ENCODE data around the gene ARF6. TPM values are rescaled to one million over a fixed set of nuclear protein-coding genes. Genes with fewer than 3 reads are reported as not detected.

The ARF6 gene
- total and polyA plus RNA-seq, 10 of the 15 experiments (the other 5 are each of a cell fraction or from before 2014, with no cell fraction given), result 46.8 to 128 (median 71.9) TPM

- TF ChIP-seq NFYB (IDR thresholded peaks at IDR 0.05; ENCODE audit: insufficient read depth, low read depth, low read length) (peak; percentile 78), SP1 (IDR thresholded peaks at IDR 0.05; ENCODE audit: low read depth, low read length) (no peak), LARP7 (IDR thresholded peaks at IDR 0.05) (no peak), DPF2 (IDR thresholded peaks at IDR 0.05) (no peak), SRF (IDR thresholded peaks at IDR 0.05; ENCODE audit: low read depth in 2 of 2, low read length in 2 of 2) (no peak), PAX8 (IDR thresholded peaks at IDR 0.05) (no peak), STAT3 (IDR thresholded peaks at IDR 0.05; ENCODE audit: low read depth, low read length) (no peak), PBX3 (IDR thresholded peaks at IDR 0.05; ENCODE audit: insufficient replicate concordance, low read depth, low read length) (peak; percentile 47), MEF2A (IDR thresholded peaks at IDR 0.05; ENCODE audit: insufficient read depth, low read depth, low read length) (no peak), NRF1 (conservative IDR thresholded peaks at IDR 0.05; ENCODE audit: low read depth, low read length) (no peak), NFIC (IDR thresholded peaks at IDR 0.05; ENCODE audit: low read depth, low read length) (no peak), TCF12 (IDR thresholded peaks at IDR 0.05; ENCODE audit: low read depth, low read length) (no peak), CREB1 (IDR thresholded peaks at IDR 0.05; ENCODE audit: low read depth) (peak; percentile 59; the same call in 1 of the 2 replicates), ELK1 (IDR thresholded peaks at IDR 0.05; ENCODE audit: low read depth, low read length) (no peak), GATAD2B (conservative IDR thresholded peaks at IDR 0.05; ENCODE audit: low read depth) (no peak), POLR2A (IDR thresholded peaks at IDR 0.05; ENCODE audit: low read depth, low read length) (0 out of 2 replicates have a peak, but pooled peaks have one; percentile 17), RUNX3 (IDR thresholded peaks at IDR 0.05; ENCODE audit: low read length) (peak; percentile 27; the same call in 1 of the 2 replicates), FOS (IDR thresholded peaks at IDR 0.05; ENCODE audit: borderline replicate concordance, extremely low read depth, insufficient read length) (no peak), ZBTB11 (CRISPR knock-in tag; IDR thresholded peaks at IDR 0.05) (no peak), POLR2AphosphoS2 (IDR thresholded peaks at IDR 0.05; ENCODE audit: low read depth, low read length) (no peak), ZZZ3 (IDR thresholded peaks at IDR 0.05; ENCODE audit: control insufficient read depth, insufficient read length, low read depth) (no peak), RFX5 (IDR thresholded peaks at IDR 0.05; ENCODE audit: low read depth, low read length) (0 out of 2 replicates have a peak, but pooled peaks have one; percentile 28), USF2 (IDR thresholded peaks at IDR 0.05; ENCODE audit: borderline replicate concordance, low read depth, low read length) (no peak), JUND (IDR thresholded peaks at IDR 0.05; ENCODE audit: low read depth, low read length) (no peak), BACH1 (IDR thresholded peaks at IDR 0.05; ENCODE audit: borderline replicate concordance) (no peak), CEBPB (IDR thresholded peaks at IDR 0.05; ENCODE audit: borderline replicate concordance in 1 of 2, low read depth in 2 of 2, low read length in 2 of 2) (no peak)
Measured at GRCh38 chr14:49863487-49864281, 29.2 kb upstream of the ARF6 start (continued).
